Neural cell (in vitro differentiated cells): ENCODE measurements around the gene GFPT1. TPM values are rescaled to one million over a fixed set of nuclear protein-coding genes. Genes with fewer than 3 reads are reported as not detected.

Source experiments
- H2AFZ ChIP-seq: fragments of 200-600, 300-800 bp; sonication (generic), shearing (Covaris generic); 2 replicates; pipeline ENCODE4 v1.6.0; 2014; ENCODE audit warnings: low read depth, mild to moderate bottlenecking, antibody characterized with exemption, low read length, moderate library complexity
- H3F3A ChIP-seq: fragments of 200-600 bp; shearing (Covaris generic); 2 replicates; pipeline ENCODE4 v1.6.1; 2016; ENCODE audit warnings: mild to moderate bottlenecking, moderate library complexity, mixed read lengths, antibody characterized with exemption, low read length; ENCODE audit not compliant: insufficient read depth, poor library complexity, severe bottlenecking
- H3K27ac ChIP-seq: fragments of 200-600, 300-800 bp; sonication (generic), shearing (Covaris generic); 2 replicates; pipeline ENCODE4 v1.5.1; 2014; ENCODE audit warnings: mild to moderate bottlenecking, low read length, moderate library complexity
- H3K27me3 ChIP-seq: fragments of 300-800, 200-600 bp; sonication (generic), shearing (Covaris generic); 2 replicates; pipeline ENCODE4 v1.6.0; 2014; ENCODE audit warnings: mild to moderate bottlenecking, low read depth, low read length, moderate library complexity; ENCODE audit not compliant: insufficient read depth
- H3K36me3 ChIP-seq: fragments of 300-800, 200-600 bp; sonication (generic), shearing (Covaris generic); 2 replicates; pipeline ENCODE4 v1.5.1; 2014; ENCODE audit warnings: mild to moderate bottlenecking, antibody characterized with exemption, low read length, moderate library complexity; ENCODE audit not compliant: insufficient read depth
- H3K4me2 ChIP-seq: fragments of 300-800, 200-600 bp; sonication (generic), shearing (Covaris generic); 2 replicates; pipeline ENCODE4 v1.6.0; 2014; ENCODE audit warnings: mild to moderate bottlenecking, low read length
- H3K4me3 ChIP-seq: fragments of 300-800, 200-600 bp; sonication (generic), shearing (Covaris generic); 2 replicates; pipeline ENCODE4 v1.5.1; 2014; ENCODE audit warnings: mild to moderate bottlenecking, low read length, moderate library complexity
- H3K79me2 ChIP-seq: fragments of 200-600 bp; shearing (Covaris generic); replicated peaks from 2 replicates; pipeline ENCODE4 v1.6.0; 2014; ENCODE audit warnings: mild to moderate bottlenecking, low read length, moderate library complexity; ENCODE audit not compliant: insufficient read depth
- H3K9ac ChIP-seq: fragments of 300-800, 200-600 bp; sonication (generic), shearing (Covaris generic); 2 replicates; pipeline ENCODE4 v1.6.1; 2016; ENCODE audit warnings: mild to moderate bottlenecking, low read length, mixed read lengths
- H3K9me2 ChIP-seq: fragments of 200-600 bp; shearing (Covaris generic); 2 replicates; pipeline ENCODE4 v1.6.1; 2016; ENCODE audit warnings: mild to moderate bottlenecking, low read length, mixed read lengths; ENCODE audit not compliant: insufficient read depth
- H3K9me3 ChIP-seq: fragments of 200-600, 300-800 bp; sonication (generic), shearing (Covaris generic); 2 replicates; pipeline ENCODE4 v1.6.1; 2016; ENCODE audit warnings: mild to moderate bottlenecking, mixed run types, low read length, moderate library complexity, mixed read lengths
- H4K20me1 ChIP-seq: fragments of 200-600 bp; shearing (Covaris generic); 2 replicates; pipeline ENCODE4 v1.6.1; 2016; ENCODE audit warnings: mild to moderate bottlenecking, mixed run types; ENCODE audit not compliant: insufficient read depth
- CTCF ChIP-seq: fragments of 450-650 bp; IDR thresholded peaks from 2 replicates; pipeline ENCODE4 v1.5.1; 2014; ENCODE audit warnings: antibody characterized with exemption, mild to moderate bottlenecking, moderate library complexity; ENCODE audit not compliant: poor library complexity, severe bottlenecking
- EP300 ChIP-seq: fragments of 450-650 bp; conservative IDR thresholded peaks from 2 replicates; pipeline ENCODE4 v1.6.1; 2014; ENCODE audit warnings: antibody characterized with exemption, mild to moderate bottlenecking, moderate library complexity; ENCODE audit not compliant: poor library complexity, severe bottlenecking
- EZH2 ChIP-seq: fragments of 200-600, 300-800 bp; shearing (Covaris generic), sonication (generic); IDR thresholded peaks from 2 replicates; pipeline ENCODE4 v1.6.1; 2014; ENCODE audit warnings: antibody characterized with exemption, low read length, borderline replicate concordance, mild to moderate bottlenecking; ENCODE audit not compliant: insufficient read depth, poor library complexity, severe bottlenecking
- MXI1 ChIP-seq: fragments of 450-650 bp; conservative IDR thresholded peaks from 2 replicates; pipeline ENCODE4 v1.6.1; 2014; ENCODE audit warnings: antibody characterized with exemption, mild to moderate bottlenecking; ENCODE audit not compliant: poor library complexity, severe bottlenecking
- POLR2AphosphoS5 ChIP-seq: IDR thresholded peaks from 2 replicates; pipeline ENCODE4 v1.6.1; 2012
- RAD21 ChIP-seq: fragments of 450-650 bp; conservative IDR thresholded peaks from 2 replicates; pipeline ENCODE4 v1.6.1; 2014; ENCODE audit warnings: antibody characterized with exemption, mild to moderate bottlenecking, moderate library complexity
- SMC3 ChIP-seq: fragments of 450-650 bp; conservative IDR thresholded peaks from 2 replicates; pipeline ENCODE4 v1.6.1; 2014; ENCODE audit warnings: antibody characterized with exemption, mild to moderate bottlenecking, moderate library complexity; ENCODE audit not compliant: poor library complexity
- TAF1 ChIP-seq: IDR thresholded peaks from 2 replicates; pipeline ENCODE4 v1.6.1; 2012; ENCODE audit warnings: low read depth
- polyA plus RNA-seq: library from polyadenylated mRNA; depleted of rRNA; stranded (reverse); fragments of >200 nt; gene quantifications from 2 replicates; pipeline ENCODE4 v1.2.3, GENCODE V29; 2014
- TF ChIP-seq, protein P1 (sequence below): IDR thresholded peaks from 2 replicates; pipeline ENCODE4 v1.6.1; 2012; ENCODE audit warnings: borderline replicate concordance

Gene GFPT1
- polyA plus RNA-seq, 1 donor from 2014 or later = 39.4 TPM

GRCh38 chr2:69389271-69389670 is 2.2 kb upstream of the GFPT1 start:
- H3K9me2 ChIP-seq = no peaks in the 10 kb centered on the region
- no peak overlapping the region for H3K27ac ChIP-seq
- H3K9ac ChIP-seq = no peak overlapping the region
- H3K27me3 ChIP-seq = no peaks in the 10 kb centered on the region
- no peak overlapping the region for H2AFZ ChIP-seq
- H3K4me2 ChIP-seq = no peak overlapping the region
- H3K79me2 ChIP-seq = peaks cover 25% of the 10 kb centered on the region
- H4K20me1 ChIP-seq = no peaks in the 10 kb centered on the region
- no peaks in the 10 kb centered on the region for H3K9me3 ChIP-seq
- no peaks in the 10 kb centered on the region for H3F3A ChIP-seq
- TF ChIP-seq EZH2 (no peak), MXI1 (no peak), POLR2AphosphoS5 (no peak), RAD21 (no peak), CTCF (no peak)
- no peaks in the 10 kb centered on the region for H3K36me3 ChIP-seq
- no peak overlapping the region for H3K4me3 ChIP-seq

- Histone ChIP-seq H3K4me3 (peak overlapping the region; percentile 94), H3F3A (no peaks in the 10 kb centered on the region), H3K27ac (peak overlapping the region; percentile 75), H3K27me3 (no peaks in the 10 kb centered on the region), H3K9ac (peak overlapping the region; percentile 75), H3K9me2 (no peaks in the 10 kb centered on the region), H3K79me2 (peaks cover 38% of the 10 kb centered on the region), H2AFZ (peak overlapping the region; percentile 73), H3K36me3 (no peaks in the 10 kb centered on the region), H3K9me3 (no peaks in the 10 kb centered on the region), H3K4me2 (peak overlapping the region; percentile 69), H4K20me1 (no peaks in the 10 kb centered on the region)
- no peak for TF ChIP-seq CTCF
- TF ChIP-seq POLR2AphosphoS5 = no peak
- no peak for TF ChIP-seq RAD21
- TF ChIP-seq, protein P1, sequence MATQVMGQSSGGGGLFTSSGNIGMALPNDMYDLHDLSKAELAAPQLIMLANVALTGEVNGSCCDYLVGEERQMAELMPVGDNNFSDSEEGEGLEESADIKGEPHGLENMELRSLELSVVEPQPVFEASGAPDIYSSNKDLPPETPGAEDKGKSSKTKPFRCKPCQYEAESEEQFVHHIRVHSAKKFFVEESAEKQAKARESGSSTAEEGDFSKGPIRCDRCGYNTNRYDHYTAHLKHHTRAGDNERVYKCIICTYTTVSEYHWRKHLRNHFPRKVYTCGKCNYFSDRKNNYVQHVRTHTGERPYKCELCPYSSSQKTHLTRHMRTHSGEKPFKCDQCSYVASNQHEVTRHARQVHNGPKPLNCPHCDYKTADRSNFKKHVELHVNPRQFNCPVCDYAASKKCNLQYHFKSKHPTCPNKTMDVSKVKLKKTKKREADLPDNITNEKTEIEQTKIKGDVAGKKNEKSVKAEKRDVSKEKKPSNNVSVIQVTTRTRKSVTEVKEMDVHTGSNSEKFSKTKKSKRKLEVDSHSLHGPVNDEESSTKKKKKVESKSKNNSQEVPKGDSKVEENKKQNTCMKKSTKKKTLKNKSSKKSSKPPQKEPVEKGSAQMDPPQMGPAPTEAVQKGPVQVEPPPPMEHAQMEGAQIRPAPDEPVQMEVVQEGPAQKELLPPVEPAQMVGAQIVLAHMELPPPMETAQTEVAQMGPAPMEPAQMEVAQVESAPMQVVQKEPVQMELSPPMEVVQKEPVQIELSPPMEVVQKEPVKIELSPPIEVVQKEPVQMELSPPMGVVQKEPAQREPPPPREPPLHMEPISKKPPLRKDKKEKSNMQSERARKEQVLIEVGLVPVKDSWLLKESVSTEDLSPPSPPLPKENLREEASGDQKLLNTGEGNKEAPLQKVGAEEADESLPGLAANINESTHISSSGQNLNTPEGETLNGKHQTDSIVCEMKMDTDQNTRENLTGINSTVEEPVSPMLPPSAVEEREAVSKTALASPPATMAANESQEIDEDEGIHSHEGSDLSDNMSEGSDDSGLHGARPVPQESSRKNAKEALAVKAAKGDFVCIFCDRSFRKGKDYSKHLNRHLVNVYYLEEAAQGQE = no peak
- no peak for TF ChIP-seq SMC3
- TF ChIP-seq EZH2 = no peak
- no peak for TF ChIP-seq TAF1
- no peak for TF ChIP-seq EP300
- no peak for TF ChIP-seq MXI1
Measured at GRCh38 chr2:69387770-69388481, 899 bp upstream of the GFPT1 start.
